ENCODE measurements around the gene WDR59.
A peak's percentile ranks its signal among the peaks of the same experiment; 100 is the strongest.

The WDR59 gene

DNA sequence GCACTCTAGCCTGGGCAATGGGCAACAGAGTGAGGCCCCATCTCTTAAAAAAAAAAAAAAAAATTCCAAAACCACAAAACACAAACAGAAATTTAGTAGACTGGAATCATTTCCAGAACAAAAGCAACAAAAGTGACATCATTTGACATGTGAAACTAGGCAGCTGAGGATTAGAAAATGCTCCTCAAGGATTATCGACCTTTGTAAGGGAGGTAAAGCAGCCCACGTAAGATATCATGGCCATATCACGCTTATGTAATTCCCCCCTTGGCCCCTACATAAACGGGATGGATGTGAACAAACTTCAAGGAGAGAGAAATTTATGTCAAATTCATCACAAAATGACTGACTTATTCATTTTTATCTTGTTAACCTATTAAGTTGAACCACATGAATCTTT is 83.3 kb downstream of the WDR59 start:
- DNase-seq, result no peak

- DNase-seq, result no peak
Measured at GRCh38 chr16:74899816-74900215, 85.1 kb downstream of the WDR59 start.

DNA sequence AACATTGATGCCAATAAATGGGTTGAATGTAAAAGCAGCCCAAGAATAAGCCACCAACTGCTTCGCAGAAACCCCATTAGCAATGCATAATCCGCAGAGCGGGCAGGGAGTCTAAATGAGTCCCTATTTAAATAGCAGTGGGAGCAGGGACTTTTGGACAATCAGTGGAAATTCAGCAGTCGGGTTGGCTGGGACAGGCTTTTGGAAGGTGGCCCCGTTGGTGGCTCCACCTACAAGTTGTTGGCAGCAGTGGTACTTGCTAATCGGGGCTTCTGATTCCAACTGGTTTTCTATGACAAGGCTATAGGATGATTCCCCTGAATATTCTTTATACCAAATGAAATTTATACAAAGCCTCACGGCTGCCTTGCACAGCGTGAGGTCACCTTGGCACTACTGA is 86.3 kb downstream of the WDR59 start:
- no peak for DNase-seq

- no peak for DNase-seq
Measured at GRCh38 chr16:74896389-74897370, 88.2 kb downstream of the WDR59 start.

DNA sequence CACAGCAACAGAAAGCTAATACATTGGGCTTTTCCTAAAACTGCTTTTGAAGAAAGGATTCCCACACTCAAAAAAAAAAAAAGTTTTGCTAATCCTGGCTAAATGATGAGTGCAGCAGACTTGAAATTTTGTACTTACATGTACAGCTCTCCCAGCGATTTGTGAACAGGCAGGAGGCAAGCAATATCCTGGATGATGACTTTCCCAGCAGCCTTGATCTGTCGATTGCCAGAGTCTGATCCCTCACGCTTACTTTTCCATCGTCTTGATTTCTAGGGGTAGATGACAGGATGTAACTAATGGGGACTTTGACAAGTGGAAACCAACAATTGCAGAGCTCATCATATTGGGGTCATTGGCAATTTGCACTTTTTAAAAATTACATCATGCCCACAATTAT is 91.4 kb downstream of the WDR59 start:
- no peak for DNase-seq

DNA sequence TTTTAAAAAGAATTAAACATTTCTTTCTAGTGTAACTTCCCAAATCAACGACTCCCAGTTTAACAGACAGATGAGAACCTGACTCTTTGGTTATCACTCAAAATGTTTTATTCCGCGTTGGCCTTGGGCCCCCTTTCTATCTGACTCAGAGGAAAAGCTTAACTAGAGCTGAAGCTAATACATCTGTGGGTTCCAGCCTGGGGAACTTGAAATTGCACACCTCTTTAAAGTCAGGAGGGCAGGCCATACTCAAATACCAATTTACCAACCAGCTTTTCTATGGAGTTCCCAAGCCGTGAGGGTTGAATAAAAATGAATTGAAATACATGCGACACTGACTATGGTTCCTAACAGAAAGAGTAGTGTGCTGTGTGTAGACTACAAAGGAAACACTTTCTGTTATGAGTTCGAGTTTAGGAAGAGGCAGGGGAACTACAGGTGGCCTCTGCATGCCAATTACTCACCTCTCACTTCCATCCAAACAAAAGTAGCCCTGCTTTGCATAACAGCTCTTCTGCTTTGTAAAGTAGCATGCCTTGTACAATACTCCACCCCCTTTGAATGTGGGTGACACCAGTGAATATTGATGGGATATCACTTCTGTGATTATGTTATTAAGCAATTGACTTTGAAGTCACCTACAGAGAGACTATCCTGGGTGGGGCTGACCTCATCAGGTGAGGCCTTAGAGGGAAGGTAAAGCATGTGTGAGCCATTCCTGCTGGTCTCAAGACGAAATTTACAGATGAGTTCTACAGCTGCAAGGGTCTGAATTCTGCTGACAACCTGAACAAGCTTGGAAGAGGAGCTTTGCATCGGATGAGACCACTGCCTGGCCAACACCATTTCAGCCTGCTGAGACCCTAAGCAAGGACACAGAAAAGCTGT is 92.1 kb downstream of the WDR59 start:
- no peak for DNase-seq

DNA sequence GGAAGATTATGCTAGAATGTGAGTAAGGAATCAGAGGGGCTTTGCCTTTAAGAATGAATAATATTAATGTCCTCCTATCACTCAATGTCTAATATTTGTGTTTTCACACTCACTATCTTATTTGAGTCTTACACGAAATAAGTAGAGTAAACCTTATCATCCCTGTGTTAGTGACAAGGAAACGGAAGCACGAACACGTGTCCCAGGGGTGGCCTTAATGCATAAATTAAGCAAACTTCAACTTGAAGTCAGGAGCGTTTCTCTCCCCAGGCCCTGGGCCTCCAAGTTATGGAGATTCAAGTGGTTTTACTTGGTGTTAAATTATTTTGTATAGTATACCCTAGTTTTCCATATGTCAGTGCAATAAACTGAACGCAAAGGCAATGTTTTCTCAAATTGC is 96.0 kb downstream of the WDR59 start:
- DNase-seq, result no peak

DNA sequence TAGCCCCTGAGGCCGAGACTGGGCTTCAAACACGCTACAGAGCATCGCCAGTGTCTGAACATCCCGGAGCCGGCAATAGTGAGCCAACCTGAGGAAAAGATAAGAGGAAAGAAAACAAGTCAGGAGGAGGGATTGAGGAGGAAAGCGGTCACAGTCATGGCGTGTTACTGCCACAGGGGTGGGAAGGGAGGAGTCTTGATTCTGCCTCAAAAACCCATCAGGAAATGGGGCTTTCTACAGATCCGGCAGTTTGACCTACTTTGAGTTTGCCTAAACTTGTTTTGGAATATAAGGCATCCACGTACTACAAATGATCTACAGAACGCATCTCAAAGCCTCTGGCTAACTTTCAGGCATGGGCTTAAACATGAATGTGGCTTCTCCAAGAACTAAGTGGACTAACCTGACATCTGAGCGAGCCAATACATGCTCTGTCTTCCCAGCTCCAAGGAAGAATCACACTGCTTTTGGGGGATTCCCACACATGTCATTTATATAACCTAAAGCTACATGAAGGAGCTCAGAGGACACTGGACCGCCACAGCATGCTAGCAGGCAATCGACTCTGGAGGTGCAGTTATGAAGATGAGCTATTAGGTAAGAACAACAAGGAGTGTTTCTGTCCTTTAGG is 96.6 kb downstream of the WDR59 start:
- no peak for DNase-seq

DNA sequence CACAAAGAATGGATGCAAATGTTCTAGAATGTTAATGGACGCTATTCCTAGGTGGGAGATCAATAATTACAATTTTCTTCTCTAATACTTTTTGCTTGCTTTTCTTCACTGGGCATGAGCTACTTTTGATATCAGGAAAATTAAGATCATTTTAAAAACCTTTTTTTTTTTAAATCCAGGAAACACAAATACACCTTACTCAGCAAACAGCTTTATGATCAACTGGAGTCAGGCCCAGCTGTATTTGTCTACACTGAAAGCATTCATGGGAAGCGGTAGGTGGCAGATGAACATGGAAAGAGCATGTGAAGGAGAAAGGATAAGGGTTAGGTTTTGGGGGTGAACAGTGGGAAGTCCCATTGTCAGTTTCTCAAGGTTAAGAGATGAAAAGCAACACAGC is 97.8 kb downstream of the WDR59 start:
- DNase-seq, result no peak

- DNase-seq, result no peak
Measured at GRCh38 chr16:74877706-74878105, 107.2 kb downstream of the WDR59 start.

DNA sequence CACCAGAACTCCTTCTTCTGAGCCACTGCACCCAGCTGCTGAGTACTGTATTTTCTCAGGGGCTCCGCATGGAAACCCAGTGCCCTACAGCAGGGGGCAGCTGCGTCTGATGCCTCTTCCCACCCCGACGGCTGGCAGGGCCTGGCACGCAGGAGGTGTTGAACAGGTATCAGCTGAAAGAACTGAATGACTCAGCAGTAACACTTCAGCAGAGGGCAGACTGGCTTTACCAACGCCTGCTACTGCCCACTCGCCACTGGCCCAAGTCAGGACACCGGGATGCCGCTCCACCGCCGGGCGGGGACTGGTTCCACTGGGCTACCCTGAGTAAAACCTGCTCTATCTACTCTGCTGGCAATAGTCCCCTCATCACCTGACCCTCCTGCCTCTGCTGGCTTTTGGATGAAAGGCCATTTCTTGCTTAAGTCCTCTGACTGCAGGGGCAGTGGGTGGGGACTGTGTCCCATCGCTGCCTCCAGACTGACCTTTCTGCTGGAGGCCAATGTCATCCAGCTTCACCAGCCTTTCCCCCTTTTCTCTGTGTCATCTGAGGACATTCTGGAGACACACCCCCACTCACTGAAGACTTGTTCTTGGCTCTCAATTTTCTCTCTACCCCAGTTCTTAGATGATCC is 109.9 kb downstream of the WDR59 start:
- DNase-seq, result no peak

DNA sequence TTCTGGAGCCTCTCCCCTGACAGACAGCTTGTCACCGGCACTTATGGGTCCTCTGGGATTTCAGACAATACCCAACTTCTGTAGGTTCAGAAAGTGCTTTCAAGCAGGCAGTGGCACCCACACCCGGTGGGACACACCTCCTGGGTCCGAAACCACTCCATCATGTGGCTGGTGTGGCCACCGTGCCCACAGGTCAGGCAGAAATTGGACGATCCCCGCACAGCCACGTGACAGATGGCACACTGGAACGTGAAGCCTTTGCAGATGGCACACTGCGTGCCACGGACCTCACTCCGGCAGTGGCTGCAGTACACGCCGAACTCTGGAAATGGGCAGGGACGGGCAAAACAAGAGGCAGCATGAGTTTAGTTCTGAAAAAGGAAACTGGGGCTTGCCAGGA is 110.8 kb downstream of the WDR59 start:
- no peak for DNase-seq

DNA sequence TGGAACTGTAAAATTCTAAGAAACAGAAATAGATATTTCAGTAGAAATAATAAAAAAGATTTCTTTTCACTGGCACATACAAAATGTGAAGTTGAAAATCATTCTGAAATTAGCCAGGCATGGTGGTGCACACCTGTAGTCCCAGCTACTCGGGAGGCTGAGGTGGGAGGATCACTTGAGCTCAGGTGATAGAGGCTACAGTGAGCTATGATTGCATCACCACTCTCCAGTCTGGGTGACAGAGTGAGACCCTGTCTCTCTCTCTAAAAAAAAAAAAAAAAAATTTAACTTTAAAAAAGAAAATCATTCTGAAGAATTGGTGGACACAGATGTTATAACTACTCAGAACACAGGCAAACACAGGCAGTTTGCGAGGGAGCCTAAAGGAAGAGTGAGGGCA is 112.6 kb downstream of the WDR59 start:
- no peak for DNase-seq

- no peak for DNase-seq
Measured at GRCh38 chr16:74871608-74872007, 113.3 kb downstream of the WDR59 start.

DNA sequence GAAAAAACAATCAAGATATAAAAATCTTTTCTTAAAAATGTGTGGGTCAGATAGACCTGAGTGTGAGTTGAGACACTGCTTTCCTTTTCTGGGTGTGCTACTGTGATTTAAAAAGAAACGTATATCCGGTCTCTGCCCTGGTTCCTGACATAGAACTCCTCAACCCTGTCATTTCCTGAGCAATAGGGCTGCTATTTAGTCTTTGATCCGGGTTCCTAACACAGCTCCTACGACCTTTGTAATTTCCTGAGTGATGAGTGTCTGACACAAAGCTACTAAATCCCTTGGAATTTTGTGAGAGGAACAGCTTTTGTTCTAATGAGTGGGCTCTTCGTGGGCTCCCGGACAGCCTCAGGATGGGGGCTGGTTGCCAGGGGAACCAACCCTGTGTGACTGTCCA is 116.4 kb downstream of the WDR59 start:
- no peak for DNase-seq

DNA sequence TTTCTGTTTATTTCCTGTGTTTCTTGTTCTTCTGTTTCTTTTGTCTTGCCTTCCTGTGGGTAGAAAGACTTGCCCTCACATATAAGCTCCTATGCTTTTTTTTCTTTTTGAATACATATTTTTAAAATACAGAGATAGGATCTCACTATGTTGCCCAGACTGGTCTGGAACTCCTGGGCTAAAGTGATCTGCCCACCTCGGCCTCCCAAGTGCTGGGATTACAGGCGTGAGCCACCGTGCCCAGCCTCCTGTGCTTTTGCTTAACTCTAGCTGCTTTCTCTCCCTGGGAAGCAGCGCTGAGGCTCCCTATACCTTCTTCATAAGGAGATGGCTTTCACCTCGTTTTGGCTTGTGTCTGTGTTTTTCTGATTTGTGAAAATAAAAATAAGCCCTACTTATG is 116.9 kb downstream of the WDR59 start:
- DNase-seq, result no peak

DNA sequence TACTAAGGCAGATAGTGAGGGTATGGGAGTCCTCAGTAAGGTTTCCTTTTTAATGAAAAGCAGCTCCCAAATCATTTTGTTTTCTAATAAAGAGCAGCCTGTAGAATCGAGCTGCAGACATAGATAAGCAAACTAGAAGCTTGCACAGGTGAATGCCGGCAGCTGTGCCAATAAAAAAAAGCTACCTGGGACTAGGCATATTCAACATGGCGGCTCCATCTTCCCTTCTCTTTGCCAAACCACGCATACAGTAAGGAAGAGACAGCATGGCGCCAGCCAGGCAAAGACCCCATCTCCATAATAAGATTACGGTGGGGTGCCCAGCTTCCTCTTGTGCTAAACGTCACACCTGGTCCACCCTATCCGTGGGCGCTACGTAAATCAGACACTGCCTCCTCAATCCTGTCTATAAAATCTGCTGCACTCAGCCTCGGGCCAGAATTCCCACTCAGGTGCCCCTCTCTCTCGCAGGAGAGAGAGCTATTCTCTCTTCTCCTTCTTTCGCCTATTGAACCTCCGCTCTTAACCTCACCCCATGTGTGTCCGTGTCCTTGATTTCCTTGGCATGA is 117.6 kb downstream of the WDR59 start:
- no peak for DNase-seq

DNA sequence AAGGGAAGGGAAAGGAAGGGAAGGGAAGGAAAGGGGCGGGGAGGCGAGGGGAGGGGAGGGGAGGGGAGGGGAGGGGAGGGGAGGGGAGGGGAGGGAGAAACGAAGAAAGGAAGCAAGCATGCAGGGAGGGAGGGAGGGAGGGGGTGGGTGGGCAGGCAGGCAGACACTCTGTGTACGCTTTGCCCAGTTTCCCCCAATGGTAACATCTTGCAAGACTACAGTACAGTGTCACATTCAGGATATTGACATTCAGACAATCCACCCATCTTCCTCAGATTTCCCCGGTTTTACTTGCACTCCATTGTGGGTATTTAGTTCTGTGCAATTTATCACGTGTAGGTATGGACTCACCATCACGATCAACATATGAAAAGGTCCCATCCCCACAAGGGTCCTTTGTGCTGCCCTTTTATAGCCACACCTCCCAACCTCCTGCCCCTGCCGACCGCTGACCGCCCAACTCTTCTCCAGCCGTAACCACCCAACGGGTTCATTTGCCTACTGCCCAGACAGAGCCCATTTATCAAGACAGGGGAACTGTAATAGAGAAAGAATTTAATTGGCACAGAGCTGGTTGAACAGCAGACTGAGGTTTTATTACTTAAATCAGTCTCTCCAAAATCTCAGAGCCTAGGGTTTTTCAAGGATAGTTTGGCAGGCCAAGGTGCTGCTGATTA is 118.9 kb downstream of the WDR59 start:
- DNase-seq, result no peak

GRCh38 chr16:74862743-74863244 is 122.1 kb downstream of the WDR59 start:
- peak; percentile 63 for DNase-seq

DNA sequence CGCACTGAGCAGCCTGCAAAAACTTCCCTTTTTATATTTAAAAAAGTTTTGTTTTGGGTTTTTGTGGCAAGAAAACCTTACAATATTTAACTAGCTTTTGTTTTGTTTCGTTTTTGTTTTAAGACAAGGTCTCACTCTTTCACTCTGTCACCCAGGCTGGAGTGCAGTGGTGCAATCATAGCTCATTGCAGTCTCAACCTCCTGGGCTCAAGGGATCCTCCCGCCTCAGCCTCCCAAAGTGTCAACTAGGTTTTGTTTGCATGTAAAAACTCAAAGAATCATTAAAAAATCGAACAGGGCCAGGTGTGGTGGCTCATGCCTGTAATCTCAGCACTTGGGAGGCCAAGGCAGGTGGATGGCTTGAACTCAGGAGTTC is 132.4 kb downstream of the WDR59 start:
- no peak for DNase-seq

DNA sequence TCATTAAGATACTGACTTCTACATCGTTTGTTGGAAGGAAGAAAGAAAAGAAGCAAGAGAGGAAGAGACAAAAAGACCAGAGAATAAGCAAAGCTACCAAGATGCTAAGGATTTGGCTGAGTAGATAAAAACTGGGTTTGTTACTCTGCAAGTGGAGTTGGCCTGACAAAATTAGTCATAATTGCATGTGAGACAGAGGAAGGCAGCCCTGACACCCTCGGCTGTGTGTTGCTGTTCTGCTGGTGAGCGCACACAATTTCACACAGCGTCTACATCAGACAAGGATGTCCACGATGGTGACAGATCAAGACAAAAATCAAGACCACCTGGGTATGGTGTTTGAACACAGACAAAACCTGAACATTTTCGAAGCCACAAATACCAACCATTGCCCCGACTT is 134.9 kb downstream of the WDR59 start:
- no peak for DNase-seq

- no peak for DNase-seq
Measured at GRCh38 chr16:74847202-74847601, 137.7 kb downstream of the WDR59 start.
